Measurements from ENCODE around the gene FXN. TPM values are rescaled to one million over a fixed set of nuclear protein-coding genes. Genes with fewer than 3 reads are reported as not detected.
A peak's percentile ranks its signal among the peaks of the same experiment; 100 is the strongest.

Gene FXN
- total and polyA plus RNA-seq, 2 donors from 2014 or later, result 12.9 to 21.1 TPM

DNA sequence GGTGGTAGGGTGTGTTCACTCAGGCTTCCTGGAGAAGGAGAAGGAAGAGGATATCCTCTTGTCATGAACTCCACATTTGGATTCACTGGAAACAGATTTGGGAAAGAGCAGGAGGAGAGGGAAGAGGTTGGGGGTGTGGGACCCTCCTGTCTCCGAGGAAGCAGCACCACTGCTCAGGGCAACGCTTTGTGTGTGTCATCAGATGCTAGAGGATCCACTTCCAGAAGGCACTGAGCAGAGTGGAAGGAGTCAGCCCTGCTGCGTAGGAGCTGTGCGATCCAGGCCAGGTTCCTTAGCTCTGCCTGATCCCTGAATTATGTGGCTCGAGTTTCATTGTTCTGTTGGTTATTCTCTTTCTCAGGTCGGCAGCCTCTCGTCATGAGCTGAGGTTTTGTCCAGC lies 101.2 kb downstream of the FXN start:
- Histone ChIP-seq H3K27ac (ENCODE audit: low read depth in 2 of 2, low read length in 2 of 2) (peak overlapping the region; percentile 0 to 59), H3K27me3 (ENCODE audit: control insufficient read depth, insufficient read depth, low read length) (no peaks in the 10 kb centered on the region), H3K9ac (ENCODE audit: low read length in 3 of 3) (no peak overlapping the region), H3K4me3 (ENCODE audit: low read length in 3 of 3) (no peak overlapping the region), H3K4me1 (ENCODE audit: control insufficient read depth in 2 of 3, insufficient read depth in 2 of 3, low read depth in 1 of 3, low read length in 3 of 3) (peaks cover 0 to 21% (median 20%) of the 10 kb centered on the region in 3 donors), H3K9me3 (ENCODE audit: control insufficient read depth in 2 of 3, insufficient read depth in 1 of 3, low read length in 3 of 3) (no peaks in the 10 kb centered on the region), H3K36me3 (ENCODE audit: control insufficient read depth in 2 of 3, insufficient read depth in 3 of 3, low read length in 3 of 3) (peaks cover 0 to 6% (median 0%) of the 10 kb centered on the region in 3 donors)
- peak in 3 of 5 donors; percentile 55 to 70 (median 61) for DNase-seq
- no peak for FAIRE-seq
- intact Hi-C loops (cut with DNase I), result no loop called here
- TF ChIP-seq, protein P1, sequence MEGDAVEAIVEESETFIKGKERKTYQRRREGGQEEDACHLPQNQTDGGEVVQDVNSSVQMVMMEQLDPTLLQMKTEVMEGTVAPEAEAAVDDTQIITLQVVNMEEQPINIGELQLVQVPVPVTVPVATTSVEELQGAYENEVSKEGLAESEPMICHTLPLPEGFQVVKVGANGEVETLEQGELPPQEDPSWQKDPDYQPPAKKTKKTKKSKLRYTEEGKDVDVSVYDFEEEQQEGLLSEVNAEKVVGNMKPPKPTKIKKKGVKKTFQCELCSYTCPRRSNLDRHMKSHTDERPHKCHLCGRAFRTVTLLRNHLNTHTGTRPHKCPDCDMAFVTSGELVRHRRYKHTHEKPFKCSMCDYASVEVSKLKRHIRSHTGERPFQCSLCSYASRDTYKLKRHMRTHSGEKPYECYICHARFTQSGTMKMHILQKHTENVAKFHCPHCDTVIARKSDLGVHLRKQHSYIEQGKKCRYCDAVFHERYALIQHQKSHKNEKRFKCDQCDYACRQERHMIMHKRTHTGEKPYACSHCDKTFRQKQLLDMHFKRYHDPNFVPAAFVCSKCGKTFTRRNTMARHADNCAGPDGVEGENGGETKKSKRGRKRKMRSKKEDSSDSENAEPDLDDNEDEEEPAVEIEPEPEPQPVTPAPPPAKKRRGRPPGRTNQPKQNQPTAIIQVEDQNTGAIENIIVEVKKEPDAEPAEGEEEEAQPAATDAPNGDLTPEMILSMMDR (IDR thresholded peaks at IDR 0.05; ENCODE audit: borderline replicate concordance, extremely low read depth, insufficient read depth), result no peak

DNA sequence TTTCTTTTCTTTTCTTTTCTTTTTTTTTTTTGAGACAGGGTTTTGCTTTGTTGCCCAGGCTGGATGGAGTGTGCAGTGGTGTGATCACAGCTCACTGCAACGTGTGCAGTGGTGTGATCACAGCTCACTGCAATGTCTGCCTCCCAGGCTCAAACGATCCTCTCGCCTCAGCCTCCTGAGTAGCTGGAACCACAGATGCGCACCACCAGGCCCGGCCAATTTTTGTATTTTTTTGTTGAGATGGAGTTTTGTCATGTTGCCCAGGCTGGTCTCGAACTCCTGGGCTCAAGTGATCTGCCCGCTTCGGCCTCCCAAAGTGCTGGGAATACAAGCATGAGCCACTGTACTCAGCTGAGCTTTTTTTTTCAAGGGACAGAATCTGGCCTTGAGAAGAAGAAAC lies 101.8 kb downstream of the FXN start:
- Histone ChIP-seq H3K4me3 (ENCODE audit: low read length in 3 of 3) (no peak overlapping the region), H3K36me3 (ENCODE audit: control insufficient read depth in 2 of 3, insufficient read depth in 3 of 3, low read length in 3 of 3) (peaks cover 0 to 6% (median 0%) of the 10 kb centered on the region in 3 donors), H3K9me3 (ENCODE audit: control insufficient read depth in 2 of 3, insufficient read depth in 1 of 3, low read length in 3 of 3) (no peaks in the 10 kb centered on the region), H3K9ac (ENCODE audit: low read length in 3 of 3) (no peak overlapping the region), H3K27me3 (ENCODE audit: control insufficient read depth, insufficient read depth, low read length) (no peaks in the 10 kb centered on the region), H3K27ac (ENCODE audit: low read depth in 2 of 2, low read length in 2 of 2) (no peak overlapping the region), H3K4me1 (ENCODE audit: control insufficient read depth in 2 of 3, insufficient read depth in 2 of 3, low read depth in 1 of 3, low read length in 3 of 3) (peaks cover 0 to 17% (median 15%) of the 10 kb centered on the region in 3 donors)
- FAIRE-seq (no peak), DNase-seq (no peak)
- intact Hi-C loops (cut with DNase I), result no loop called here
- TF ChIP-seq, protein P1 (IDR thresholded peaks at IDR 0.05; ENCODE audit: borderline replicate concordance, extremely low read depth, insufficient read depth), result no peak

DNA sequence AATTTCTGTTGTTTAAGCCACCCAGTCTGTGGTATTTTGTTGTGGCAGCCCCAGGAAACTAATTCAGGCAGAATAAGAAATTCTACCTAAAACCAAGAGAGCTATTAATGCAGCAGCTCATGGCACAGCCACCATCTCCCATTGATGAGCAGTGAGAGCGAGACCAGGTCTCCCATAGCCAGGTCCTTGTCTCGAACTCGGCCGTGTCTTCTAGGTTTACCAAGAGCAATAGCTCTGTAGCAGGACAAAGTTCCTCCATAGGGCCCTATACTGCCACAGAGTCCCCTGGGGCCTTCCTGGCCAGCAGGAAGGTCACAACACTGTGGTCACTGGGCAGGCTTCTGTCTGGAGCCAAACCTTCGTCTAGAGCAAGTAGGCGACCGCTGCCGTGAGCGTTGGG lies 104.0 kb downstream of the FXN start:
- intact Hi-C loops (cut with DNase I), result no loop called here
- peaks cover 0 to 6% (median 2%) of the 10 kb centered on the region in 3 donors for H3K36me3 ChIP-seq (ENCODE audit: control insufficient read depth in 2 of 3, insufficient read depth in 3 of 3, low read length in 3 of 3)
- TF ChIP-seq, protein P1 (IDR thresholded peaks at IDR 0.05; ENCODE audit: borderline replicate concordance, extremely low read depth, insufficient read depth), result no peak
- DNase-seq, result no peak
- H3K27me3 ChIP-seq (ENCODE audit: control insufficient read depth, insufficient read depth, low read length), result no peaks in the 10 kb centered on the region
- H3K4me1 ChIP-seq (ENCODE audit: control insufficient read depth in 2 of 3, insufficient read depth in 2 of 3, low read depth in 1 of 3, low read length in 3 of 3), result peaks cover 0 to 4% (median 0%) of the 10 kb centered on the region in 3 donors
- no peaks in the 10 kb centered on the region for H3K9me3 ChIP-seq (ENCODE audit: control insufficient read depth in 2 of 3, insufficient read depth in 1 of 3, low read length in 3 of 3)
- no peak overlapping the region for H3K9ac ChIP-seq (ENCODE audit: low read length in 3 of 3)
- FAIRE-seq, result no peak
- no peak overlapping the region for H3K4me3 ChIP-seq (ENCODE audit: low read length in 3 of 3)
- H3K27ac ChIP-seq (ENCODE audit: low read depth in 2 of 2, low read length in 2 of 2), result no peak overlapping the region

Measured in kidney (tissue), 14 donors.